NCI-H1048 (cell line): ENCODE results near the gene G6PC1.
"Not testable (repeated sequence)": the region's sequence is repeated elsewhere in the genome, so short reads cannot be mapped to it uniquely, and the experiment has no call there.

ENCODE experiments used
- DNase-seq: peaks from one replicate; lab custom pipeline; 2025; lab: John Stamatoyannopoulos, UW

G6PC1 gene

DNA sequence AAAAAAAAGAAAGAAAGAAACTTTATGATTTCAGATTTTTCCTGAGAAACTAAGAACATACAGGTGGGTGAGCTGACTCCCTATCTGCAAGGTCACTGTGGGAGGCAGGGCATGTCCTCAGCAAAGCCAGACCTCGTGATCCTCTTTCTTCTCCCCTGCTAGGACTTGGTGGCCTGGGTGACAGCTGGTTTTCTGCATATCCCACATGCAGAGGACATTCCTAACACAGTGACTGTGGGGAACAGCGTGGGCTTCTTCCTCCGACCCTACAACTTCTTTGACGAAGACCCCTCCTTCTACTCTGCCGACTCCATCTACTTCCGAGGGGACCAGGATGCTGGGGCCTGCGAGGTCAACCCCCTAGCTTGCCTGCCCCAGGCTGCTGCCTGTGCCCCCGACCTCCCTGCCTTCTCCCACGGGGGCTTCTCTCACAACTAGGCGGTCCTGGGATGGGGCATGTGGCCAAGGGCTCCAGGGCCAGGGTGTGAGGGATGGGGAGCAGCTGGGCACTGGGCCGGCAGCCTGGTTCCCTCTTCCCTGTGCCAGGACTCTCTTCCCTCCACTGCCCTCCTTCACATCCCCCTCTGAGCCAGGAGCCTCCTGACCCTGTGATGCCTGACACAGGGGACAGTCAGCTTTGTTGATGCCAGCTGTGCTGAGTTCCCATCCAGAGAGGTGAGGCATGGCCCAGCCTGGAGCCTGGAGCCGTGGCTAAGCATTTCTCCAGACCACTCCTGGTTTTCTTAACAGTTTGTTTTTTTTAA, 26.5 kb upstream of the G6PC1 start:
- DNase-seq, result not testable (repeated sequence)

DNA sequence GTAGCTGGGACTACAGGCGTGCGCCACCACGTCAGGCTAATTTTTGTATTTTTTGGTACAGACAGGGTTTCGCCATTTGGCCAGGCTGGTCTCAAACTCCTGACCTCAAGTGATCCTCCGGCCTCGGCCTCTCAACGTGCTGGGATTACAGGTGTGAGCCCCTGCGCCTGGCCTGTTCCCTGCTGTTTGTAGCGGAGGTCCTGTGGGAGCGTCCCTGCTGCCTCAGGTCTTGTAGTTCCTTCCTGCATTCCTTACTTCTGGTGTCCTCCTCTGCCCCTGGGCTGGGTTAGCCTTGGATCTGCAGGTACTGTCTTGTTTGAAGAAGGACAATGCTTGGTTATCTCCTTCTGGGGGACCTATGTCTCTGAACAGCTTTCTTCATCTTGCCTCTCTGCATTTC, 23.6 kb upstream of the G6PC1 start:
- no peak for DNase-seq

- no peak for DNase-seq
These were observed 22.3 kb upstream of the G6PC1 start for GRCh38 chr17:42878123-42878880.

- no peak for DNase-seq
These were observed 21.5 kb upstream of the G6PC1 start for GRCh38 chr17:42878924-42879595.

DNA sequence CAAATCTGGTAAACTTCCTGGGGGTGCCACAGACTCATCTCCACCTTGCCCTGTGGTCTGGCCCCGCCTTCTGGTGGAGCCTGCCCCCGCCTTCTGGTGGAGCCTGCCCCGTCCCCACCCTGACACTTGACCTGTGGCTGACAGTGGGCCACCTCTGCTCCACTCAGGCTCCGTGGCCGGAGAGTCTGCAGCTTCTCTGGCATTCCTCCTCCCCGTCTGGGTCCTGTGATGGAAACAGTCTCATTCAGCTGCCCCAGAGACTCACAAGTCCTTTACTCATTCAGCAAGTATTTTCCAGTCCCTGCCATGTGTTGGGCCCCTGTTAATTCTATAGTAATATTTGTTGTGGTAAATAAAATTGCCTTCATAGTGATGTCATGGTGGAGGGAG, 21.0 kb upstream of the G6PC1 start:
- no peak for DNase-seq

- DNase-seq, result no peak
These were observed 19.8 kb upstream of the G6PC1 start for GRCh38 chr17:42880776-42881310.

- DNase-seq, result not testable (repeated sequence)
These were observed 18.9 kb upstream of the G6PC1 start for GRCh38 chr17:42881706-42882105.

DNA sequence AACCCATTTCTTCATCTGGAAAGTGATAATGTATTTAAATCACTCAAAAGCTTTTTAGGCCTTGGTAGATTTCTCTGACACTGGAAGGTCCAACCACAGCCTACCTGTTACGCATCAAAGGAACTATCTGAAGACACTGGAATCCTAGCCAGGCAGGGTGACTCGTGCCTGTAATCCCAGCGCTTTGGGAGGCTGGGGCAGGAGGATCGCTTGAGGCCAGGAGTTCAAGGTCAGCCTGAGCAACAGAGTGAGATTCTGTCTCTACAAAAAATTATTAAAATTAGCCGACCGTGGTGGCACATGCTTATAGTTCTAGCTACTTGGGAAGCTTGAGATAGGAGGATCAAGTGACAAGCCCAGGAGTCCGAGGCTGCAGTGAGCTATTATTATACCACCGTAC, 18.4 kb upstream of the G6PC1 start:
- DNase-seq, result no peak

DNA sequence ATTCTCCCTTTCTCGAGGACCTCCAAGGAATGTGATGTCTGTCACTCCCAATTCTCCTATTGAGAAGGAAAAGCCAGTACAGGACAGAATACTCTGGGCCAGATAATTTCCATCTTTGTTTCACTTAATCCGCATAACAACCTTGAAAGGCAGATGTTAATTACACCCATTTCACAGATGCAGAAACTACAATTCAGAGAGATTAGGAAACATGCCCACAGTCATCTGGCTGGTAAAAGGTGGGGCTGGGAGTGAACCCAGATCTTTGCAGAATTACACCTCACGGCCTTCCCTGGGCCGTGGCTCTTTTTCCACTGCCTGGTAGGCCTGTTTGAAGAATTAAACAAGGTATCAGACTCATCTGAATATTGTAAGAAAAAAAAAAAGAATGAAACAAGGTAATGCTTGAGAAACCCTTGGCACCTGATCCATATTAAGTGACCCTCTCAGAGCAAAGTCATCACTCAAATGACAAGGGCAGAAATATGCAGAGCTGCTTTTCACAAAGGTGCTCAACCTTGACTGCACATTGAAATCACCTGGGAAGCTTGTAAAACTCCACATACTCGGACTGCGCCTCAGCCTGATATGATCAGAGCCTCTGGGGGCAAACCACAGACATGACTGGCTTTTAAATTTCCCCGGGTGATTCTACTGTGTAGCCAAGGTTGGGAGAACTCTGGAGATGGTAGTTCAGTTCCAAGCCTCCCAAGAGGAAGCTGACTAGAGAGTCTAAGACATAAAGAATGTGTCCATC, 16.6 kb upstream of the G6PC1 start:
- no peak for DNase-seq

- not testable (repeated sequence) for DNase-seq
These were observed 14.8 kb upstream of the G6PC1 start for GRCh38 chr17:42885806-42886205.

- DNase-seq, result no peak
These were observed 14.1 kb upstream of the G6PC1 start for GRCh38 chr17:42886283-42887176.

DNA sequence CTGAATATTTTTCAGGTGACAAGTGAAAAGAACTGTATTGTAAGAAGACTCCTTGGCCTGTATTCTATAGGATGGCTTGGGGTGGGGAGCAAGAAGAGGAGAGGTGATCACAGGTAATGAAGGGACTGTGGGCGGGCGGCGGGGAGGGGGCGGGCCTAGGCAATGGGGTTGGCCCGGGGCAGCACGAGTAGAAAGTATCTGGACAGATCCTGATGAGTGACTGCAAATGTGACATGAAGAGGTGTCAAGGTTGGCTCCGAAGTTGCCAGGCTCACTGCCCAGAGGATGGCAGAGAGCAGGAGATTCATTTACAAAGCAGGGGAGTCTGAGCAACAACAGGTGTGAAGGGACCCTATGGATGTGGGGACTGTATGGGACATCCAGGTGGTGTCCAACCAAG, 10.8 kb upstream of the G6PC1 start:
- DNase-seq, result no peak

DNA sequence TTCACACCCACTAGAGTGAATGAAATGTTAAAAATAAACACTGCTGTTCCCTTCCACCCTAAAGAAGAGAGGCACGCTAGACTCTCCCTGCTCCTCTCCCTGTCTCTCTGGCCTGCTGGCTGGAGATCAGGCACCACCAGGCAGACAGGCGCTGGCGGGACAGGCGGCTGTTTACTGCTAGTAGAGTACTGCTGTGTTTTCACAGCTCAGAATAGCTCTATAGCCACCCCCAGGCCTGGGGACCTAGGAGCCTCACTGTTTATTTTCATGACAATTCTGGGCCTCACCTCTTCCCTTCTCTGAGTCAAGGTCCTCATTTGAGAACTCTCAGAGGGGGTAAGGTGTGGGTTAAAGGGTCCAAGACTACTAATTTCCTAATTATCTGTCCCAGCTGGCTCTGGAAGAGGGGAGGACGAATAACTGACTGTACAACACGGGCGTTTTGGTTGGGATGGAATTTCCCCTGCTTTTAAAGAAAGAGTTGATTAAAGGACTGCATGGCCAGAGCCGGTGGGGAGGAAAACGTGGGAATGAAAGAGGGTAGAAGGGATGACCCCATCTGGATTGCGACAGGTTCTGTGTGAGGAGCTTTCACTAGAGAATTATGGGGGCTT, 9.0 kb upstream of the G6PC1 start:
- DNase-seq, result no peak

- DNase-seq, result no peak
These were observed 7.2 kb upstream of the G6PC1 start for GRCh38 chr17:42893359-42893758.

DNA sequence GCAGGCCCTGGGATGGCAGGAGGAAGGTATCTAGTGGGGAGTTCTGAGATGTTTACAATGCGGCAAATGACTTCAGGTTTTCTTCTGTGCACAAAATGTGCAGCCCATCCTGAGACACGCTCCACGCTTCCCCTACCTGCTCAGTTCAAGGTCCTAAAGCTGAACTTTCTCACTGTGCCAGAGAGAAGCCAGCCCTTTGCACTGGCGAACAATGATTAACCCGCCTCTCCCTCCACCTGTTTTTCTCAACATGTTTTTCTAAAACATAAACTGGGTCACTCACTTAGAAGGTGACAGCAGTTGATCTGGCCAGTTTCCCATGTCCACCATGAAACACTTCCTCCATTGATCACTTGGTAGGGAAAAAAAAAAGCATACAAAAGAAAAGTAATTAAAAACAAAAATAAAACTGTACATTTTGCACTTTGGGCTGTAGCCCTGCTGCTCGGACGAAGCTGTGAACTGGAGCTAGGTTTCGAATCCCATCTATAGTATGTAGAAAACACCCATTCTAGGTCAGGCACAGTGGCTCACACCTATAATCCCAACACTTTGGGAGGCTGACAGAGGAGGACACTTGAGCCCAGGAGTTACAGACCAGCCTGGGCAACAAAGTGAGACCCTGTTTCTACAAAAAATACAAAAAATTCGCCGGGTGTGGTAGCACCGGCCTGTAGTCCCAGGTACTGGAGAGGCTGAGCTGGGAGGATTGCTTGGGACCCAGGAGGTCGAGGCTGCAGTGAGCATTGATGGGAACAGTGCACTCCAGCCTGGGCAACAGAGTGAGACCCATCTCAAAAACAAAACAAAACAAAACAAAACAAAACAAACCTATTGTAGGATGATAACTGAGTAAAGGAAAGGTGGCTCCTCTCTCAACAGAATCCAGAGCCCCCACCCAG, 6.1 kb upstream of the G6PC1 start:
- DNase-seq, result no peak

- DNase-seq, result no peak
These were observed 5.4 kb upstream of the G6PC1 start for GRCh38 chr17:42895185-42895555.

GRCh38 chr17:42898147-42898811, 2.3 kb upstream of the G6PC1 start:
- DNase-seq, result no peak

GRCh38 chr17:42899981-42900380, 618 bp upstream of the G6PC1 start:
- DNase-seq, result not testable (repeated sequence)
